ENCODE results near the gene UBQLNL. TPM values are rescaled to one million over a fixed set of nuclear protein-coding genes. Genes with fewer than 3 reads are reported as not detected.

Gene UBQLNL
- total and polyA plus RNA-seq, 10 of the 15 experiments (the other 5 are each of a cell fraction or from before 2014, with no cell fraction given) = 0.13 to 1.6 (median 0.37) TPM

DNA sequence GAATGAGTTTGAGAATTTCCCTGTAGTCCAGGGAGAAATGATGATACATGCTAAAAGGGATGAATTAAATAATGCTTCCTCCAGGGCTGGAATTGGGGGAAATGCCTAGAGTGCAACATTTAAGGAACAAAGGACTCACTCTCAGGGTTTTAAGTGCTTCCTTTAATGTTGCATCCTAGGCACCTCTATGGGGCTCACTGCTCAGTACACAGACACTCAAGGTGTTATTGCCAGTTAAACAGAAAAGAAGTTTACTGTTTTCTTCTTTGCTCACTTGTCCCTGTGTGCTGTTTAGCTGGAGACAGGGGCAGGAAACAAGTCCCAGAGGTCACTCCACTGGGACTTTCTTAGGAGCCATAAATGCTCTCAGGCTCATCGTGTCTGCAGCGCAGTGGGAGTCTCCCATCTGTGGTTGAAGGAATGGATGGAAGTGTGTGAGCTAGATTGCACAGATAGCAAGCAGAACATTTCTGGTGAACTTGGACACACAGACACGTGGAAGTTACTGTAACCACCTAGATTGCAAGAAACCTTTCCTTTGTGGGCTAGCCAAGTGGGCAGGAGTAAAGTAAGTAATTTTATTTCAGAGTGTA lies 40.2 kb upstream of the UBQLNL start:
- ChIA-PET POLR2A (no interaction called here), SMC1A (ENCODE audit: uncharacterized antibody, unreplicated experiment) (no interaction called here), CTCF (interaction anchor here (1.8 kb wide), 1 partner anchor 81 kb away, joined by 10 read pairs; no protein-coding TSS in a partner anchor), RAD21 (ENCODE audit: unreplicated experiment) (interaction anchor here (1.5 kb wide), 1 partner anchor 81 kb away, joined by 3 read pairs; no protein-coding TSS in a partner anchor)
- Histone ChIP-seq H3K27me3 (replicated peaks in 1 of 2; ENCODE audit: control insufficient read depth in 2 of 2, insufficient read depth in 2 of 2, low read length in 1 of 2) (no peaks in the 10 kb centered on the region), H3K4me3 (no peak overlapping the region), H3K36me3 (ENCODE audit: control insufficient read depth in 2 of 2, insufficient read depth in 2 of 2, low read length in 1 of 2) (no peaks in the 10 kb centered on the region), H4K20me1 (ENCODE audit: control insufficient read depth, insufficient read depth) (no peaks in the 10 kb centered on the region), H3K9me3 (replicated peaks; ENCODE audit: control insufficient read depth, insufficient read depth, low read length) (no peaks in the 10 kb centered on the region), H3K9ac (ENCODE audit: control insufficient read depth, insufficient read depth, low read length) (no peak overlapping the region), H3K4me1 (ENCODE audit: control insufficient read depth, insufficient read depth, low read length) (no peaks in the 10 kb centered on the region), H2AFZ (ENCODE audit: control insufficient read depth, low read depth, low read length) (no peak overlapping the region), H3K4me2 (ENCODE audit: control insufficient read depth, insufficient read depth) (no peak overlapping the region), H3K79me2 (ENCODE audit: control insufficient read depth, insufficient read depth, low read length) (no peaks in the 10 kb centered on the region), H3K27ac (ENCODE audit: control insufficient read depth, insufficient read depth) (no peak overlapping the region)
- in situ Hi-C loops (cut with MboI) (no loop called here), intact Hi-C loops (cut with micrococcal nuclease; ENCODE audit: unreplicated experiment) (loop anchor here (10.0 kb wide), 1 partner anchor 432 kb away; no protein-coding TSS in a partner anchor)
- FAIRE-seq = no peak
- no TSS peak for BruUV-seq (replicated peaks)
- WGBS (ENCODE audit: insufficient coverage, insufficient replicate concordance, low lambda C conversion rate, missing lambda C conversion rate) = 51% methylated on average over 3 of the region's 3 CpGs
- ATAC-seq = no peak
- DNase-seq (ENCODE audit: low read depth, low spot score) = no peak
- TF ChIP-seq SRF (IDR thresholded peaks at IDR 0.05; ENCODE audit: low read depth in 2 of 2, low read length in 2 of 2) = no peak
- TF ChIP-seq SUPT20H (IDR thresholded peaks at IDR 0.05; ENCODE audit: borderline replicate concordance, control insufficient read depth, low read depth, low read length) = no peak
- no peak for TF ChIP-seq MTA2 (IDR thresholded peaks at IDR 0.05; ENCODE audit: low read depth)
- TF ChIP-seq, protein P1, sequence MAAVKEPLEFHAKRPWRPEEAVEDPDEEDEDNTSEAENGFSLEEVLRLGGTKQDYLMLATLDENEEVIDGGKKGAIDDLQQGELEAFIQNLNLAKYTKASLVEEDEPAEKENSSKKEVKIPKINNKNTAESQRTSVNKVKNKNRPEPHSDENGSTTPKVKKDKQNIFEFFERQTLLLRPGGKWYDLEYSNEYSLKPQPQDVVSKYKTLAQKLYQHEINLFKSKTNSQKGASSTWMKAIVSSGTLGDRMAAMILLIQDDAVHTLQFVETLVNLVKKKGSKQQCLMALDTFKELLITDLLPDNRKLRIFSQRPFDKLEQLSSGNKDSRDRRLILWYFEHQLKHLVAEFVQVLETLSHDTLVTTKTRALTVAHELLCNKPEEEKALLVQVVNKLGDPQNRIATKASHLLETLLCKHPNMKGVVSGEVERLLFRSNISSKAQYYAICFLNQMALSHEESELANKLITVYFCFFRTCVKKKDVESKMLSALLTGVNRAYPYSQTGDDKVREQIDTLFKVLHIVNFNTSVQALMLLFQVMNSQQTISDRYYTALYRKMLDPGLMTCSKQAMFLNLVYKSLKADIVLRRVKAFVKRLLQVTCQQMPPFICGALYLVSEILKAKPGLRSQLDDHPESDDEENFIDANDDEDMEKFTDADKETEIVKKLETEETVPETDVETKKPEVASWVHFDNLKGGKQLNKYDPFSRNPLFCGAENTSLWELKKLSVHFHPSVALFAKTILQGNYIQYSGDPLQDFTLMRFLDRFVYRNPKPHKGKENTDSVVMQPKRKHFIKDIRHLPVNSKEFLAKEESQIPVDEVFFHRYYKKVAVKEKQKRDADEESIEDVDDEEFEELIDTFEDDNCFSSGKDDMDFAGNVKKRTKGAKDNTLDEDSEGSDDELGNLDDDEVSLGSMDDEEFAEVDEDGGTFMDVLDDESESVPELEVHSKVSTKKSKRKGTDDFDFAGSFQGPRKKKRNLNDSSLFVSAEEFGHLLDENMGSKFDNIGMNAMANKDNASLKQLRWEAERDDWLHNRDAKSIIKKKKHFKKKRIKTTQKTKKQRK (IDR thresholded peaks at IDR 0.05; ENCODE audit: low read depth, low read length) = no peak
- TF ChIP-seq CEBPB (IDR thresholded peaks at IDR 0.05; ENCODE audit: borderline replicate concordance in 1 of 2, low read depth in 2 of 2, low read length in 2 of 2) = no peak
- TF ChIP-seq MTA3 (IDR thresholded peaks at IDR 0.05; ENCODE audit: borderline replicate concordance, low read length) = no peak
- TF ChIP-seq CREB1 (IDR thresholded peaks at IDR 0.05; ENCODE audit: low read depth) = no peak
- TF ChIP-seq, protein P2, sequence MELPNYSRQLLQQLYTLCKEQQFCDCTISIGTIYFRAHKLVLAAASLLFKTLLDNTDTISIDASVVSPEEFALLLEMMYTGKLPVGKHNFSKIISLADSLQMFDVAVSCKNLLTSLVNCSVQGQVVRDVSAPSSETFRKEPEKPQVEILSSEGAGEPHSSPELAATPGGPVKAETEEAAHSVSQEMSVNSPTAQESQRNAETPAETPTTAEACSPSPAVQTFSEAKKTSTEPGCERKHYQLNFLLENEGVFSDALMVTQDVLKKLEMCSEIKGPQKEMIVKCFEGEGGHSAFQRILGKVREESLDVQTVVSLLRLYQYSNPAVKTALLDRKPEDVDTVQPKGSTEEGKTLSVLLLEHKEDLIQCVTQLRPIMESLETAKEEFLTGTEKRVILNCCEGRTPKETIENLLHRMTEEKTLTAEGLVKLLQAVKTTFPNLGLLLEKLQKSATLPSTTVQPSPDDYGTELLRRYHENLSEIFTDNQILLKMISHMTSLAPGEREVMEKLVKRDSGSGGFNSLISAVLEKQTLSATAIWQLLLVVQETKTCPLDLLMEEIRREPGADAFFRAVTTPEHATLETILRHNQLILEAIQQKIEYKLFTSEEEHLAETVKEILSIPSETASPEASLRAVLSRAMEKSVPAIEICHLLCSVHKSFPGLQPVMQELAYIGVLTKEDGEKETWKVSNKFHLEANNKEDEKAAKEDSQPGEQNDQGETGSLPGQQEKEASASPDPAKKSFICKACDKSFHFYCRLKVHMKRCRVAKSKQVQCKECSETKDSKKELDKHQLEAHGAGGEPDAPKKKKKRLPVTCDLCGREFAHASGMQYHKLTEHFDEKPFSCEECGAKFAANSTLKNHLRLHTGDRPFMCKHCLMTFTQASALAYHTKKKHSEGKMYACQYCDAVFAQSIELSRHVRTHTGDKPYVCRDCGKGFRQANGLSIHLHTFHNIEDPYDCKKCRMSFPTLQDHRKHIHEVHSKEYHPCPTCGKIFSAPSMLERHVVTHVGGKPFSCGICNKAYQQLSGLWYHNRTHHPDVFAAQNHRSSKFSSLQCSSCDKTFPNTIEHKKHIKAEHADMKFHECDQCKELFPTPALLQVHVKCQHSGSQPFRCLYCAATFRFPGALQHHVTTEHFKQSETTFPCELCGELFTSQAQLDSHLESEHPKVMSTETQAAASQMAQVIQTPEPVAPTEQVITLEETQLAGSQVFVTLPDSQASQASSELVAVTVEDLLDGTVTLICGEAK (IDR thresholded peaks at IDR 0.05; ENCODE audit: borderline replicate concordance) = no peak
- TF ChIP-seq, protein P3, sequence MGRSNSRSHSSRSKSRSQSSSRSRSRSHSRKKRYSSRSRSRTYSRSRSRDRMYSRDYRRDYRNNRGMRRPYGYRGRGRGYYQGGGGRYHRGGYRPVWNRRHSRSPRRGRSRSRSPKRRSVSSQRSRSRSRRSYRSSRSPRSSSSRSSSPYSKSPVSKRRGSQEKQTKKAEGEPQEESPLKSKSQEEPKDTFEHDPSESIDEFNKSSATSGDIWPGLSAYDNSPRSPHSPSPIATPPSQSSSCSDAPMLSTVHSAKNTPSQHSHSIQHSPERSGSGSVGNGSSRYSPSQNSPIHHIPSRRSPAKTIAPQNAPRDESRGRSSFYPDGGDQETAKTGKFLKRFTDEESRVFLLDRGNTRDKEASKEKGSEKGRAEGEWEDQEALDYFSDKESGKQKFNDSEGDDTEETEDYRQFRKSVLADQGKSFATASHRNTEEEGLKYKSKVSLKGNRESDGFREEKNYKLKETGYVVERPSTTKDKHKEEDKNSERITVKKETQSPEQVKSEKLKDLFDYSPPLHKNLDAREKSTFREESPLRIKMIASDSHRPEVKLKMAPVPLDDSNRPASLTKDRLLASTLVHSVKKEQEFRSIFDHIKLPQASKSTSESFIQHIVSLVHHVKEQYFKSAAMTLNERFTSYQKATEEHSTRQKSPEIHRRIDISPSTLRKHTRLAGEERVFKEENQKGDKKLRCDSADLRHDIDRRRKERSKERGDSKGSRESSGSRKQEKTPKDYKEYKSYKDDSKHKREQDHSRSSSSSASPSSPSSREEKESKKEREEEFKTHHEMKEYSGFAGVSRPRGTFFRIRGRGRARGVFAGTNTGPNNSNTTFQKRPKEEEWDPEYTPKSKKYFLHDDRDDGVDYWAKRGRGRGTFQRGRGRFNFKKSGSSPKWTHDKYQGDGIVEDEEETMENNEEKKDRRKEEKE (IDR thresholded peaks at IDR 0.05) = no peak
- TF ChIP-seq GATAD2B (conservative IDR thresholded peaks at IDR 0.05; ENCODE audit: low read depth) = no peak
- TF ChIP-seq, protein P4, sequence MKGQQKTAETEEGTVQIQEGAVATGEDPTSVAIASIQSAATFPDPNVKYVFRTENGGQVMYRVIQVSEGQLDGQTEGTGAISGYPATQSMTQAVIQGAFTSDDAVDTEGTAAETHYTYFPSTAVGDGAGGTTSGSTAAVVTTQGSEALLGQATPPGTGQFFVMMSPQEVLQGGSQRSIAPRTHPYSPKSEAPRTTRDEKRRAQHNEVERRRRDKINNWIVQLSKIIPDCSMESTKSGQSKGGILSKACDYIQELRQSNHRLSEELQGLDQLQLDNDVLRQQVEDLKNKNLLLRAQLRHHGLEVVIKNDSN (IDR thresholded peaks at IDR 0.05; ENCODE audit: borderline replicate concordance, extremely low read length, insufficient read depth, low read depth, low read length) = no peak
